K562 (cell line): ENCODE results near the gene LRRC27. TPM values are rescaled to one million over a fixed set of nuclear protein-coding genes. Genes with fewer than 3 reads are reported as not detected.

Experiments used
- ATAC-seq: fragments of 200-7000 bp; cut with Tn5 transposase; 3 replicates; pipeline ENCODE4 v1.9.1; 2020; ENCODE audit warnings: moderate library complexity
- BruUV-seq: library from RNA; stranded (reverse); fragments of 400-500 nt; replicated peaks from 2 replicates; lab custom pipeline; 2021; lab: Mats Ljungman, UMichigan
- CTCF ChIA-PET: fragments of 300-600 bp; formaldehyde crosslinking; extraction: SDS; loops from one replicate; lab custom pipeline; 2021; ENCODE audit warnings: low intra/inter-chr PET ratio; lab: Yijun Ruan, JAX
- POLR2A ChIA-PET: fragments of 300-600, 350-650 bp; sonication (Branson Sonifier 250); formaldehyde crosslinking; extraction: SDS; loops from one replicate; lab custom pipeline; 2021; ENCODE audit warnings: antibody characterized with exemption, inconsistent platforms; lab: Yijun Ruan, JAX
- DNase-seq, 4 experiments: peaks; one replicate each; pipeline versions ENCODE4 v3.0.0 to v3.0.0-alpha.2; 2011 to 2018; ENCODE audit warnings: low spot score in 3 of 4, mixed read lengths in 3 of 4; ENCODE audit errors: extremely low read depth in 1 of 4
- FAIRE-seq: peaks from 2 replicates; lab custom pipeline; 2011; peaks lifted over from hg19 to GRCh38; lab: Jason Lieb, UNC
- H2AFZ ChIP-seq: 2 replicates; pipeline ENCODE4 v1.6.0; 2011; ENCODE audit warnings: low read depth, low read length, control low read depth, inconsistent platforms
- H3K27ac ChIP-seq: fragments of 200-600 bp; 3 replicates; pipeline ENCODE4 v1.8.0; 2011; ENCODE audit warnings: low read depth, mild to moderate bottlenecking, control low read depth, inconsistent platforms, low read length, moderate library complexity, mixed read lengths; ENCODE audit errors: extremely low read depth
- H3K27me3 ChIP-seq, 2 experiments: fragments of 300-600 bp in 1 of 2; 2 replicates in 1 of 2; 3 replicates in 1 of 2; pipeline versions ENCODE4 v1.6.0 to v1.8.0; 2011; ENCODE audit warnings: inconsistent platforms in 2 of 2, low read length in 2 of 2, mild to moderate bottlenecking in 1 of 2, mixed read lengths in 1 of 2, moderate library complexity in 1 of 2; ENCODE audit not compliant: control insufficient read depth in 2 of 2, insufficient read depth in 2 of 2
- H3K36me3 ChIP-seq: fragments of 300-600 bp; 3 replicates; pipeline ENCODE4 v1.8.0; 2011; ENCODE audit warnings: mild to moderate bottlenecking, low read length, inconsistent platforms; ENCODE audit not compliant: control insufficient read depth, insufficient read depth
- H3K4me1 ChIP-seq, 2 experiments: fragments of 200-600 bp in 1 of 2; replicated peaks in 1 of 2; 2 replicates in 1 of 2; 3 replicates in 1 of 2; pipeline versions ENCODE4 v1.5.1 to v1.8.0; 2011; ENCODE audit warnings: inconsistent platforms in 2 of 2, low read length in 2 of 2, mild to moderate bottlenecking in 1 of 2, mixed read lengths in 1 of 2, moderate library complexity in 1 of 2; ENCODE audit not compliant: control insufficient read depth in 2 of 2, insufficient read depth in 2 of 2
- H3K4me2 ChIP-seq: 2 replicates; pipeline ENCODE4 v1.6.1; 2011; ENCODE audit warnings: low read length, control low read depth, inconsistent platforms, mixed read lengths; ENCODE audit not compliant: insufficient read depth
- H3K4me3 ChIP-seq: fragments of 200-600 bp; sonication (generic), shearing (Covaris generic); 2 replicates; pipeline ENCODE4 v1.5.1; 2016; ENCODE audit warnings: control low read depth, inconsistent platforms
- H3K79me2 ChIP-seq: fragments of 200-600 bp; 3 replicates; pipeline ENCODE4 v1.8.0; 2011; ENCODE audit warnings: low read length, inconsistent platforms; ENCODE audit not compliant: control insufficient read depth, insufficient read depth
- H3K9ac ChIP-seq, 2 experiments: 2 replicates each; pipeline versions ENCODE4 v1.6.0 to v1.6.1; 2011; ENCODE audit warnings: low read depth in 2 of 2, low read length in 2 of 2, control low read depth in 1 of 2, inconsistent platforms in 1 of 2, mild to moderate bottlenecking in 1 of 2, mixed read lengths in 1 of 2; ENCODE audit not compliant: insufficient read depth in 1 of 2
- H3K9me1 ChIP-seq: one replicate; pipeline ENCODE4 v1.6.0; 2011; ENCODE audit warnings: inconsistent platforms, mild to moderate bottlenecking, low read length, moderate library complexity; ENCODE audit not compliant: control insufficient read depth, insufficient read depth
- H3K9me3 ChIP-seq: replicated peaks from 2 replicates; pipeline ENCODE4 v1.5.1; 2011; ENCODE audit warnings: low read depth, low read length, inconsistent platforms; ENCODE audit not compliant: control insufficient read depth, insufficient read depth
- H4K20me1 ChIP-seq: replicated peaks from 2 replicates; pipeline ENCODE4 v1.6.1; 2011; ENCODE audit warnings: low read length, inconsistent platforms, mixed read lengths; ENCODE audit not compliant: control insufficient read depth, insufficient read depth
- ATF1 ChIP-seq, 2 experiments: fragments of 450-650 bp in 1 of 2; IDR thresholded peaks; 2 replicates each; pipeline ENCODE4 v1.6.1; 2016; ENCODE audit warnings: missing compliant biosample characterization in 1 of 2, missing genetic modification characterization in 1 of 2
- BHLHE40 ChIP-seq: IDR thresholded peaks from 2 replicates; pipeline ENCODE4 v1.6.1; 2011; ENCODE audit warnings: low read length, improper control_type of control experiment
- CREM ChIP-seq: IDR thresholded peaks from 2 replicates; pipeline ENCODE4 v1.6.1; 2014; ENCODE audit warnings: antibody characterized with exemption, low read depth
- GABPB1 ChIP-seq: sonication (generic); formaldehyde crosslinking; IDR thresholded peaks from 2 replicates; pipeline ENCODE4 v1.8.0; 2022; ENCODE audit warnings: mild to moderate bottlenecking, missing genetic modification reagents
- HLTF ChIP-seq: fragments of 450-650 bp; IDR thresholded peaks from 2 replicates; pipeline ENCODE4 v1.6.1; 2016
- KDM5B ChIP-seq: fragments of 200-600 bp; sonication (generic); IDR thresholded peaks from 2 replicates; pipeline ENCODE4 v1.6.1; 2012; ENCODE audit warnings: low read depth, mild to moderate bottlenecking, moderate library complexity, low read length, control low read depth, inconsistent platforms; ENCODE audit not compliant: insufficient replicate concordance
- MLX ChIP-seq, 2 experiments: fragments of 450-650 bp in 1 of 2; sonication (generic) in 1 of 2; formaldehyde crosslinking; conservative IDR thresholded peaks; 2 replicates each; pipeline versions ENCODE4 v1.4.0 to v1.8.1; 2020 to 2022; ENCODE audit warnings: mild to moderate bottlenecking in 1 of 2, missing genetic modification reagents in 1 of 2
- NCOA2 ChIP-seq, 2 experiments: fragments of 450-650 bp; IDR thresholded peaks; 2 replicates each; pipeline ENCODE4 v1.6.1; 2018; ENCODE audit warnings: mild to moderate bottlenecking in 2 of 2, moderate library complexity in 1 of 2; ENCODE audit not compliant: partially characterized antibody in 2 of 2
- POLR3A ChIP-seq: IDR thresholded peaks from 2 replicates; pipeline ENCODE4 v1.6.1; 2011; ENCODE audit warnings: borderline replicate concordance, mild to moderate bottlenecking, moderate library complexity; ENCODE audit not compliant: insufficient read length, insufficient read depth; ENCODE audit errors: extremely low read depth
- RFX1 ChIP-seq: fragments of 450-650 bp; IDR thresholded peaks from 2 replicates; pipeline ENCODE4 v1.6.1; 2016; ENCODE audit warnings: mild to moderate bottlenecking, moderate library complexity
- SMARCE1 ChIP-seq: fragments of 450-650 bp; IDR thresholded peaks from 2 replicates; pipeline ENCODE4 v1.7.1; 2016; ENCODE audit warnings: mild to moderate bottlenecking
- STAT5B ChIP-seq: fragments of 250-450 bp; sonication (Bioruptor Pico); IDR thresholded peaks from 2 replicates; pipeline ENCODE4 v1.8.0; 2021; ENCODE audit warnings: mild to moderate bottlenecking, inconsistent platforms
- VEZF1 ChIP-seq: fragments of 200-800 bp; sonication (Bioruptor generic); IDR thresholded peaks from 2 replicates; pipeline ENCODE4 v1.6.1; 2017; ENCODE audit warnings: missing genetic modification characterization, missing compliant biosample characterization
- YBX1 ChIP-seq: fragments of 450-650 bp; IDR thresholded peaks from 2 replicates; pipeline ENCODE4 v1.7.1; 2016; ENCODE audit warnings: mild to moderate bottlenecking
- ZNF143 ChIP-seq: sonication (generic); formaldehyde crosslinking; IDR thresholded peaks from 2 replicates; pipeline ENCODE4 v1.9.0; 2022; ENCODE audit warnings: mild to moderate bottlenecking, missing genetic modification reagents
- ZNF316 ChIP-seq: fragments of 450-650 bp; IDR thresholded peaks from 2 replicates; pipeline ENCODE4 v1.6.1; 2016
- ZNF766 ChIP-seq: fragments of 200-800 bp; sonication (Bioruptor generic); conservative IDR thresholded peaks from 2 replicates; pipeline ENCODE4 v1.6.1; 2016; ENCODE audit warnings: missing genetic modification characterization, missing compliant biosample characterization
- WGBS: fragments of 100-300 bp; shearing (Covaris generic); methylation state at CpG from one replicate; pipeline ENCODE4 v1.1.6; 2016; ENCODE audit warnings: low coverage, mixed read lengths; ENCODE audit not compliant: insufficient coverage; ENCODE audit errors: missing lambda C conversion rate; 5-methylcytosine and 5-hydroxymethylcytosine counted together
- in situ Hi-C: fragments of 300-500 bp; cut with MboI; formaldehyde crosslinking; loops from 4 replicates; pipeline ENCODE4 v1.15.0; 2018; ENCODE audit warnings: inconsistent platforms, mixed read lengths
- intact Hi-C: fragments of 100-400 bp; cut with micrococcal nuclease; formaldehyde crosslinking; loops from 2 replicates; pipeline ENCODE4 v1.14.2; 2022
- polyA plus RNA-seq, 8 experiments: library from polyadenylated mRNA; depleted of rRNA in 4 of 8; stranded (reverse) in 5 of 8; unstranded in 3 of 8; fragments of >200 nt; fragmentation: Nextera tagmentation in 2 of 8; fragmentation: Illumina TruSeq in 1 of 8; extraction: Ambion mirVana in 2 of 8; extraction: Trizol in 1 of 8; gene quantifications; 2 replicates each; pipeline versions ENCODE4 v1.2.1 to v1.2.3, GENCODE V29; 2011 to 2014; ENCODE audit warnings: inconsistent platforms in 1 of 8, missing spikeins in 1 of 8
- total RNA-seq, 7 experiments: library from RNA; depleted of rRNA in 6 of 7; stranded (reverse); fragments of >200 nt in 6 of 7; fragmentation: Illumina TruSeq in 2 of 7; extraction: Trizol in 2 of 7; gene quantifications; 2 replicates each; pipeline versions ENCODE4 v1.2.1 to v1.2.3, GENCODE V29; 2011 to 2021; ENCODE audit warnings: low replicate concordance in 1 of 7
- TF ChIP-seq, protein P1 (sequence below): fragments of 450-650 bp; formaldehyde crosslinking; IDR thresholded peaks from 2 replicates; pipeline ENCODE4 v1.4.0; 2020; ENCODE audit warnings: mild to moderate bottlenecking, moderate library complexity

LRRC27 gene
- total and polyA plus RNA-seq, 9 of the 15 experiments (the other 6 are each of a cell fraction or from before 2014, with no cell fraction given): 0.10 to 2.7 (median 1.4) TPM

GRCh38 chr10:132335189-132336063 lies 3.4 kb downstream of the LRRC27 start:
- no TSS peak for BruUV-seq
- DNase-seq (peak; percentile 61 to 87 (median 71)), ATAC-seq (peak; percentile 88), FAIRE-seq (peak; percentile 97)
- Histone ChIP-seq H4K20me1 (no peaks in the 10 kb centered on the region), H3K4me1 (peaks cover 15 to 28% of the 10 kb centered on the region in 2 experiments; a peak in 4 of 5 replicates), H2AFZ (peak overlapping the region; percentile 74), H3K9ac (peak overlapping the region in 1 of 2 experiments; percentile 7; a peak in 1 of 4 replicates), H3K27me3 (no peaks in the 10 kb centered on the region), H3K9me3 (no peaks in the 10 kb centered on the region), H3K27ac (peak overlapping the region; percentile 64), H3K79me2 (peaks cover 13% of the 10 kb centered on the region), H3K9me1 (no peaks in the 10 kb centered on the region), H3K4me2 (peak overlapping the region; percentile 40), H3K4me3 (no peak overlapping the region), H3K36me3 (no peaks in the 10 kb centered on the region)
- in situ Hi-C loops (no loop called here), intact Hi-C loops (no loop called here)
- ChIA-PET CTCF (no interaction called here), POLR2A (no interaction called here)
- WGBS: 16% methylated on average over 10 of the region's 14 CpGs
- TF ChIP-seq SMARCE1 (peak; percentile 50; the same call in 1 of the 2 replicates), RFX1 (no peak), BHLHE40 (no peak), NCOA2 (IDR thresholded peaks at IDR 0.05; ENCODE audit: partially characterized antibody in 2 of 2) (peak in 1 of 2 experiments; percentile 89), ZNF143 (CRISPR knock-in tag) (peak; percentile 69; the same call in 1 of the 2 replicates), ZNF766 (CRISPR knock-in tag) (0 out of 2 replicates have a peak, but pooled peaks have one; percentile 58), VEZF1 (CRISPR knock-in tag) (peak; percentile 87), MLX (CRISPR knock-in tag; conservative IDR thresholded peaks at IDR 0.05) (no peak), HLTF (no peak), ATF1 (CRISPR knock-in tag; IDR thresholded peaks at IDR 0.05) (no peak), ATF1 (tag; IDR thresholded peaks at IDR 0.05) (peak; percentile 66), YBX1 (no peak), CREM (peak; percentile 27; the same call in 1 of the 2 replicates), STAT5B (CRISPR knock-in tag) (no peak), ZNF316 (peak; percentile 74), KDM5B (no peak), GABPB1 (CRISPR knock-in tag) (no peak), POLR3A (no peak)
- TF ChIP-seq, protein P1, sequence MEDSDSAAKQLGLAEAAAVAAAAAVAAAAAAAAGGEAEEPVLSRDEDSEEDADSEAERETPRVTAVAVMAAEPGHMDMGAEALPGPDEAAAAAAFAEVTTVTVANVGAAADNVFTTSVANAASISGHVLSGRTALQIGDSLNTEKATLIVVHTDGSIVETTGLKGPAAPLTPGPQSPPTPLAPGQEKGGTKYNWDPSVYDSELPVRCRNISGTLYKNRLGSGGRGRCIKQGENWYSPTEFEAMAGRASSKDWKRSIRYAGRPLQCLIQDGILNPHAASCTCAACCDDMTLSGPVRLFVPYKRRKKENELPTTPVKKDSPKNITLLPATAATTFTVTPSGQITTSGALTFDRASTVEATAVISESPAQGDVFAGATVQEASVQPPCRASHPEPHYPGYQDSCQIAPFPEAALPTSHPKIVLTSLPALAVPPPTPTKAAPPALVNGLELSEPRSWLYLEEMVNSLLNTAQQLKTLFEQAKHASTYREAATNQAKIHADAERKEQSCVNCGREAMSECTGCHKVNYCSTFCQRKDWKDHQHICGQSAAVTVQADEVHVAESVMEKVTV: no peak
